Cardiac fibroblast (primary cell): ENCODE data around the gene DAND5.

ENCODE experiments used
- DNase-seq, 2 donors: peaks; one replicate each; pipeline versions ENCODE4 v3.0.0 to v3.0.0-alpha.2; 2010; ENCODE audit warnings: low read depth in 2 of 2
- H3K4me3 ChIP-seq, 2 donors: replicated peaks in 1 of 2; 1 replicate in 1 of 2; 2 replicates in 1 of 2; pipeline ENCODE4 v1.5.1; 2011; ENCODE audit warnings: low read depth in 2 of 2, low read length in 2 of 2, mild to moderate bottlenecking in 2 of 2, moderate library complexity in 1 of 2
- TF ChIP-seq, protein P1 (sequence below): IDR thresholded peaks from one replicate; pipeline ENCODE4 v1.5.1; 2011; ENCODE audit warnings: low read depth, mild to moderate bottlenecking, low read length, inconsistent platforms

DAND5 gene

DNA sequence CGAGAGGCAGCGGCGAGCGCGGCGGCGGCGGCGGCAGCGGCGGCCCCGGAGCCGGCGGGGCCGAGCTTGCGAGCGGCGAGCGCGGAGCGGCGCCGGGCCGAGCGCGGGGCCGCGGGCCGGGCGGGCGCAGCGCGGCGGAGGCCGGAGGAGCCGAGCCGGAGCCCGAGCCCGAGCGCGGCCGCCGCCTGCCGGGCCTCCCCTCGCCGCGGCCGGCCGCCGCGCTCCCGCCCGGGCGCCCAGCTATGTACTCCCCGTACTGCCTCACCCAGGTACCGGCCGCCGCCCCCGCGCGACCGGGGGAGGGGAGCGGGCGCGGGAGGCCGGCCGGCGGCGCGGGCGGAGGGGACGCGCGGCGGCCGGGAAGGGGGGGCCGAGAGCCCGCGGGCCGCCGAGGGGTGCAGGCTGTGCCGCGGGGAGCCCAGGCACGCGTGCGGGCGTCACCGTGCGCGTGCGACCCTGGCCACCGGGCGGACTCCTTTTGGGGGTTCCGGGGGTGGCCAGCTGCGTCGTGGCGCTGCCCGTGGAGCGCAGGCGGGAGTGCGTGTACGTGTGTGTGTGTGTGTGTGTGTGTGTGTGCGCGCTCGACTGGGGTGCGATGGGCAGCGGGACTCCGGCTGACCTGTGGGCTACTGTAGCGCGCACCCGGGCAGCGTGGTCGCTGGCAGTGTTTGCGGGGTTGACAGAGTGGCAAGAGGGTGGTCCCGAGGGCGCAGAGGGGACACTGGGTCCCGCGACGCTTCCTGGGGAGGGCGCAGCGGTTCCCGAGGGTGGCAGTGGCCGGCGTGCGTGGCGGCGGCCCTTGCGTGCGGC, 26.4 kb downstream of the DAND5 start:
- DNase-seq = peak; percentile 49 to 55
- TF ChIP-seq, protein P1, sequence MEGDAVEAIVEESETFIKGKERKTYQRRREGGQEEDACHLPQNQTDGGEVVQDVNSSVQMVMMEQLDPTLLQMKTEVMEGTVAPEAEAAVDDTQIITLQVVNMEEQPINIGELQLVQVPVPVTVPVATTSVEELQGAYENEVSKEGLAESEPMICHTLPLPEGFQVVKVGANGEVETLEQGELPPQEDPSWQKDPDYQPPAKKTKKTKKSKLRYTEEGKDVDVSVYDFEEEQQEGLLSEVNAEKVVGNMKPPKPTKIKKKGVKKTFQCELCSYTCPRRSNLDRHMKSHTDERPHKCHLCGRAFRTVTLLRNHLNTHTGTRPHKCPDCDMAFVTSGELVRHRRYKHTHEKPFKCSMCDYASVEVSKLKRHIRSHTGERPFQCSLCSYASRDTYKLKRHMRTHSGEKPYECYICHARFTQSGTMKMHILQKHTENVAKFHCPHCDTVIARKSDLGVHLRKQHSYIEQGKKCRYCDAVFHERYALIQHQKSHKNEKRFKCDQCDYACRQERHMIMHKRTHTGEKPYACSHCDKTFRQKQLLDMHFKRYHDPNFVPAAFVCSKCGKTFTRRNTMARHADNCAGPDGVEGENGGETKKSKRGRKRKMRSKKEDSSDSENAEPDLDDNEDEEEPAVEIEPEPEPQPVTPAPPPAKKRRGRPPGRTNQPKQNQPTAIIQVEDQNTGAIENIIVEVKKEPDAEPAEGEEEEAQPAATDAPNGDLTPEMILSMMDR = no peak
- H3K4me3 ChIP-seq = peak overlapping the region; percentile 86 to 90

DNA sequence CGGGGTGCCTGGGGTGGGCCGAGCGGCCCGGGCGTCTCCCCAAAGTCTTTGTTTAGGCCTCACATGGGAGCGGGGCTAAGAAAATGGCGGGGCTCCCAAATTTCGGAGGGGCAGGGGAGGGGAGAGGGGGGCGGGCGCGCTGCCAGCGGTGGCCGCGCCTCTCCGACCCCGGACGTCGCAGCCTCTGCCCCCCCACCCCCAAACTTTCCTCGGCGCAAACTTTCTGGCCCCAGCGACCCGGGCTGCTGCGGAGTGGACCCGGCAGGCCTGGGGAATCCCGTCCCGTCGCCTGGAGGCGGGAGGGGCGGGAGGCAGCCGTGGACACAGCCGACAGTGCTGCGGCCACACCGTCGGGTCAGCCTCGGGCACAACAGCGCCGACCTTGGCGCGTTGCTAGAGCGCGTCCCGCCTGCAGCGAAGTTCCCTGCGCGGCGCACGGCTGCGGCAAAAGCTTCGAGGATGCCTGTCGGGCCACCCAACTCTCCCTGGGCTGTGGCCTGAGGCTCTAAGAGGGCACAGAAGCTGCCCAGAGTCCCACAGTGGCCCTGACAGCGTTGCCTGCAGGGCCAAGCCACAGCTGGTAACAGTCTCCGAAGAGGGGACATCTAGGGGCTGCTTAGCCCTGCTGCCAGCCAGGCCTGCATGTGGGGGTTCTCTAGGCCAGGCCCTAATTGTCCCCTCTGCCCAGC, 27.2 kb downstream of the DAND5 start:
- TF ChIP-seq, protein P1 = no peak
- DNase-seq = peak in 1 of 2 donors; percentile 48
- peak overlapping the region; percentile 86 to 90 for H3K4me3 ChIP-seq

DNA sequence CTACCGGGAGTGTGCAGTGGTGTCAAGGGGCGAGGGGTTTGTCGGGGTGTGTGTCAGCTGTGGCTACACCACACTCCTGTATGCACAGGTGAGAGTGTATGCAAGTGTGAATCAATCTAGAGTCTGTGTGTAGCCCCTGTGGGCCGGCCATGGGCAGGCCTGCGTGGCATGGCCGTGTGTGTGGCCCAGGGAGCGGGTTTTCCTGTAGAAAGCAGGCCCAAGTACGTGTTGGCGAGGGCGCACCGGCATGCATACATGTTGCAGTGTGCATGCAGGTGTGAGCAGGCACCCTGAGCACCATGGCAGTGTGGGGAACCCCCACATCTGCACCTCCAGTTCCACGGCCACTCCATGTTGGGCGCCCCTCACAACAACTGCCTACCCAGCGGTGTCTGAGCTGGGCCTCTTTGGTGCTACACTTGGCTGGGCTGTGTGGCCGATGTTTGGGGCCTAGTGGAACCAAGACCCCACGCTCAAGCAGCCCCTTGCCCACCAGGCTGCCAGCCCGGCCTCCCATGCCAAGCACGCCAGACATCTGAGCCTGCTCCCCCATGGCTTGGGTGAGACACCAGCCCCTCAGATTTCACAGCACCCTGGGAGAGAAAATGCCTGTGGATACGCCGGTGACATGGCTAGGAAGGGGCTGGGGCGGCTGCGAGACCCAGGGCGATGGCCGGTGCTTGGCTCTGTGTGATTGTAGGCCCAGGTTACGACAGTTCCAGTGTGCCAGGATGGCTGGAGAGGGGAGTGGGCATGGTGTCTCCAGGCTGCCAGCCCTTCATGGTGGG, 28.0 kb downstream of the DAND5 start:
- no peak for DNase-seq
- peak overlapping the region; percentile 86 to 90 for H3K4me3 ChIP-seq
- TF ChIP-seq, protein P1 = no peak

DNA sequence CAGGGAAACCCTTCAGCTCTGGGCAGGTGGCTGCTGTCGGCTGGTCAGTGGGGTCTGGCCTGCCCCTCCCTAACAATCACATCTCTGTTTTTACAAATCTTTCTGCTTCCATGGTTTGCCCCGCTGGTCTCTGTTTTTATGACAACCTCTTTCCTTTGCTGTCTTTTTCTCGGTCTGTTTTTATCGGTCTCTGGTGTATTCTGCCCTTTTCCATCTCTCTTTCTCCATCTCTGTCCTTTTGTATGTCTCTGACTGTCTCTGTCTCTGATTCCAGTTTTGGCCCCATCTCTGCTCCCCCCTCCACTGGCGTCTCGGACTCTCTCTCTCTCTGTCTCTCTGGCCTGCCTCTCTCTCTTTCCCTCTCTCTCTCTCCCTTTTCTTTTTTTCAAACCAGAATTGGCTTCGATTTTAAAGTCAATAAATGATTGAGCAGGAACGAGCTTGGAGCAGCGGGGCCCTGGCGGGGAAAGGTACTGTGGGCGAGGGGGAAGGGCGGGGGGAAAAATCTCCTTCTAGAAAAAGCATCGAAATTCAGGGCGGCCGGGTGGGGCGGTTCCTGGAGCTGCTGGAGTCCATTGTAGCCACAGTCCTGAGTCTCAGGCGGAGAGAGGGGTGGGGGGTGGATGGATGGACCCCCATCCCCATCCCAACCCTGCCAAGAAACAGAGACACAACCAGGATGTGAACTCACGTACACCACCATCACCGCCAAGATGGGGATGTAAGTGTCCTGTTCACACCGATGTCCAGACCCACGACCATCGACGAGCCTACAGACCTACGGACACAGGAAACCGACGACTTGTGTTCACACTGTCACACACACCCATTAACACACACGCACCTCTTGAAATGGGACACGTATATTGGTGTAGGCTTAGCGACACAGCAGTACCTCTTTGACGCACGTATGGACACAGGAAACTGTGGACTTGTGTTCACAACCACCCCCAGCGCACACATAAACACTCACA, 28.9 kb downstream of the DAND5 start:
- TF ChIP-seq, protein P1 = no peak
- no peak for DNase-seq
- H3K4me3 ChIP-seq = no peak overlapping the region

DNA sequence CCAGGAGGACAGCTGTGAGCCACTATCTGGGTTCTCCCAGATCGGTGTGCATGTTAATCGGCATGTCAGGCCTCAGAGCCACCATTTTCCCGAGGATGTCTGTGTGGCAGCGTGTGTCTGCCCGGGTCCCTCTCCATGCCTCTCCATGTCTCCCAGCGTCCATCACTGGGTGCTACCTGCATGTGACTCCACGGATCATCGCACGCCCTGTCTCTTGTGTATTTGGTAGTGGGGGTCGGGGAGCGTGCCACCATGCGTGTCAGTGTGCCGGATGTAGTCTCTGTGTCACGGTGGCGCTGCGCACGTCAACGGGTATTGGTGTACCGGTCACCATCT, 31.8 kb downstream of the DAND5 start:
- TF ChIP-seq, protein P1 = no peak
- no peak overlapping the region for H3K4me3 ChIP-seq
- no peak for DNase-seq
